NB4 (cell line): ENCODE results near the gene ADSL.

Experiments used
- CTCF ChIP-seq: IDR thresholded peaks from one replicate; pipeline ENCODE4 v1.5.1; 2012; ENCODE audit warnings: low read depth, low read length
- POLR2A ChIP-seq: IDR thresholded peaks from 2 replicates; pipeline ENCODE4 v1.6.1; 2011; ENCODE audit warnings: mild to moderate bottlenecking; ENCODE audit not compliant: insufficient read length; ENCODE audit errors: extremely low read depth

GRCh38 chr22:40395607-40396006 is 49.3 kb downstream of the ADSL start:
- TF ChIP-seq CTCF (no peak), POLR2A (no peak)
